Sigmoid colon (tissue), 7 donors: Measurements from ENCODE around the gene POLDIP2. TPM values are rescaled to one million over a fixed set of nuclear protein-coding genes. Genes with fewer than 3 reads are reported as not detected.

Source experiments
- DNase-seq: peaks from one replicate; pipeline ENCODE4 v3.0.0-alpha.2; 2019
- H3K27ac ChIP-seq, 4 donors: fragments of 200-600 bp; sonication (generic); one replicate each; pipeline ENCODE4 v1.5.1; 2016 to 2019; ENCODE audit warnings: mild to moderate bottlenecking in 1 of 4
- H3K27me3 ChIP-seq, 3 donors: fragments of 200-600 bp; sonication (generic); one replicate each; pipeline ENCODE4 v1.5.1; 2019; ENCODE audit warnings: mild to moderate bottlenecking in 1 of 3
- H3K36me3 ChIP-seq, 4 donors: fragments of 200-600 bp; sonication (generic); one replicate each; pipeline ENCODE4 v1.5.1; 2016 to 2019
- H3K4me1 ChIP-seq, 4 donors: fragments of 200-600 bp; sonication (generic); one replicate each; pipeline ENCODE4 v1.5.1; 2017 to 2019
- H3K4me3 ChIP-seq, 4 donors: fragments of 200-600 bp; sonication (generic); one replicate each; pipeline ENCODE4 v1.5.1; 2017 to 2019; ENCODE audit warnings: mild to moderate bottlenecking in 2 of 4, moderate library complexity in 1 of 4
- H3K9me3 ChIP-seq, 4 donors: fragments of 200-600 bp in 3 of 4; sonication (generic) in 3 of 4; one replicate each; pipeline versions ENCODE4 v1.5.1 to v1.6.1; 2013 to 2019
- EP300 ChIP-seq, 4 donors: sonication (generic); formaldehyde crosslinking; IDR thresholded peaks; one replicate each; pipeline ENCODE4 v1.6.1; 2017; ENCODE audit warnings: antibody characterized with exemption in 4 of 4
- POLR2A ChIP-seq, 2 donors: fragments of 450-650 bp; IDR thresholded peaks; one replicate each; pipeline ENCODE4 v1.6.1; 2016; ENCODE audit warnings: antibody characterized with exemption in 2 of 2, mild to moderate bottlenecking in 2 of 2, moderate library complexity in 2 of 2
- POLR2AphosphoS5 ChIP-seq, 4 donors: sonication (generic); formaldehyde crosslinking; IDR thresholded peaks; one replicate each; pipeline ENCODE4 v1.6.1; 2017; ENCODE audit warnings: antibody characterized with exemption in 4 of 4
- WGBS, 2 donors: extraction: QIAGEN DNeasy Blood & Tissue Kit; methylation state at CpG; one replicate each; pipeline ENCODE4 v1.1.7; 2013; 5-methylcytosine and 5-hydroxymethylcytosine counted together
- intact Hi-C: fragments of 100-400 bp; cut with DNase I; formaldehyde crosslinking; loops from one replicate; pipeline ENCODE4 v1.15.1; 2023
- polyA plus RNA-seq, 3 donors: library from polyadenylated mRNA; stranded (reverse); fragments of 200-250 nt; gene quantifications; one replicate each; pipeline ENCODE4 v1.2.3, GENCODE V29; 2013
- total RNA-seq, 4 donors: library from RNA; depleted of rRNA; stranded (reverse); fragments of >200 nt; gene quantifications; one replicate each; pipeline ENCODE4 v1.1.0, GENCODE V29; 2016
- TF ChIP-seq, protein P1 (sequence below), 4 experiments: fragments of 450-650 bp in 3 of 4; fragments of 200-600 bp in 1 of 4; IDR thresholded peaks; one replicate each; pipeline ENCODE4 v1.5.1; 2016 to 2019; ENCODE audit warnings: antibody characterized with exemption in 4 of 4, mild to moderate bottlenecking in 3 of 4, moderate library complexity in 2 of 4
- donor health status: healthy with polysubstance abuse.
- donor health status: Bipolar disorder and iron deficiency.
- donor health status: healthy.

POLDIP2 gene
- total and polyA plus RNA-seq, 7 donors = 55.8 to 80.5 (median 65.6) TPM

GRCh38 chr17:28379814-28380801 is 22.8 kb upstream of the POLDIP2 start:
- no peaks in the 10 kb centered on the region for H3K9me3 ChIP-seq
- no peak overlapping the region for H3K27ac ChIP-seq
- H3K27me3 ChIP-seq = no peaks in the 10 kb centered on the region
- DNase-seq = no peak
- peaks cover 0 to 8% (median 0%) of the 10 kb centered on the region in 4 donors for H3K4me1 ChIP-seq
- WGBS, 2 donors = 81 to 84% methylated on average over 10 of the region's 10 CpGs
- H3K4me3 ChIP-seq = no peak overlapping the region
- intact Hi-C loops = no loop called here
- TF ChIP-seq POLR2A (IDR thresholded peaks at IDR 0.05) = no peak
- no peak for TF ChIP-seq EP300 (IDR thresholded peaks at IDR 0.05)
- no peak for TF ChIP-seq POLR2AphosphoS5 (IDR thresholded peaks at IDR 0.05)
- TF ChIP-seq, protein P1, sequence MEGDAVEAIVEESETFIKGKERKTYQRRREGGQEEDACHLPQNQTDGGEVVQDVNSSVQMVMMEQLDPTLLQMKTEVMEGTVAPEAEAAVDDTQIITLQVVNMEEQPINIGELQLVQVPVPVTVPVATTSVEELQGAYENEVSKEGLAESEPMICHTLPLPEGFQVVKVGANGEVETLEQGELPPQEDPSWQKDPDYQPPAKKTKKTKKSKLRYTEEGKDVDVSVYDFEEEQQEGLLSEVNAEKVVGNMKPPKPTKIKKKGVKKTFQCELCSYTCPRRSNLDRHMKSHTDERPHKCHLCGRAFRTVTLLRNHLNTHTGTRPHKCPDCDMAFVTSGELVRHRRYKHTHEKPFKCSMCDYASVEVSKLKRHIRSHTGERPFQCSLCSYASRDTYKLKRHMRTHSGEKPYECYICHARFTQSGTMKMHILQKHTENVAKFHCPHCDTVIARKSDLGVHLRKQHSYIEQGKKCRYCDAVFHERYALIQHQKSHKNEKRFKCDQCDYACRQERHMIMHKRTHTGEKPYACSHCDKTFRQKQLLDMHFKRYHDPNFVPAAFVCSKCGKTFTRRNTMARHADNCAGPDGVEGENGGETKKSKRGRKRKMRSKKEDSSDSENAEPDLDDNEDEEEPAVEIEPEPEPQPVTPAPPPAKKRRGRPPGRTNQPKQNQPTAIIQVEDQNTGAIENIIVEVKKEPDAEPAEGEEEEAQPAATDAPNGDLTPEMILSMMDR (IDR thresholded peaks at IDR 0.05) = no peak
- peaks cover 0 to 8% (median 0%) of the 10 kb centered on the region in 4 donors for H3K36me3 ChIP-seq

- no peaks in the 10 kb centered on the region for H3K27me3 ChIP-seq
- no peaks in the 10 kb centered on the region for H3K9me3 ChIP-seq
- peak overlapping the region in 1 of 4 donors; percentile 76 for H3K27ac ChIP-seq
- TF ChIP-seq POLR2AphosphoS5 (IDR thresholded peaks at IDR 0.05) (no peak), EP300 (IDR thresholded peaks at IDR 0.05) (no peak), POLR2A (IDR thresholded peaks at IDR 0.05) (no peak)
- TF ChIP-seq, protein P1 (IDR thresholded peaks at IDR 0.05) = no peak
- WGBS, 2 donors = 88 to 94% methylated on average over 6 of the region's 6 CpGs
- H3K36me3 ChIP-seq = no peaks in the 10 kb centered on the region
- no peak for DNase-seq
- intact Hi-C loops = no loop called here
- peak overlapping the region in 2 of 4 donors; percentile 64 to 66 for H3K4me3 ChIP-seq
- peaks cover 0 to 31% (median 29%) of the 10 kb centered on the region in 4 donors for H3K4me1 ChIP-seq
Measured at GRCh38 chr17:28372945-28373274, 15.6 kb upstream of the POLDIP2 start.

GRCh38 chr17:28372203-28372944 is 15.0 kb upstream of the POLDIP2 start:
- H3K36me3 ChIP-seq = no peaks in the 10 kb centered on the region
- 10 to 14% methylated on average over 53 of the region's 53 CpGs for WGBS, 2 donors
- H3K4me1 ChIP-seq = peaks cover 0 to 31% (median 29%) of the 10 kb centered on the region in 4 donors
- H3K27ac ChIP-seq = peak overlapping the region; percentile 76 to 82 (median 79)
- H3K4me3 ChIP-seq = peak overlapping the region; percentile 43 to 66 (median 63)
- no peak for DNase-seq
- TF ChIP-seq, protein P1 (IDR thresholded peaks at IDR 0.05) = no peak
- no peak for TF ChIP-seq POLR2A (IDR thresholded peaks at IDR 0.05)
- TF ChIP-seq EP300 (IDR thresholded peaks at IDR 0.05) = no peak
- no peak for TF ChIP-seq POLR2AphosphoS5 (IDR thresholded peaks at IDR 0.05)
- intact Hi-C loops = no loop called here
- H3K27me3 ChIP-seq = no peaks in the 10 kb centered on the region
- H3K9me3 ChIP-seq = no peaks in the 10 kb centered on the region

DNA sequence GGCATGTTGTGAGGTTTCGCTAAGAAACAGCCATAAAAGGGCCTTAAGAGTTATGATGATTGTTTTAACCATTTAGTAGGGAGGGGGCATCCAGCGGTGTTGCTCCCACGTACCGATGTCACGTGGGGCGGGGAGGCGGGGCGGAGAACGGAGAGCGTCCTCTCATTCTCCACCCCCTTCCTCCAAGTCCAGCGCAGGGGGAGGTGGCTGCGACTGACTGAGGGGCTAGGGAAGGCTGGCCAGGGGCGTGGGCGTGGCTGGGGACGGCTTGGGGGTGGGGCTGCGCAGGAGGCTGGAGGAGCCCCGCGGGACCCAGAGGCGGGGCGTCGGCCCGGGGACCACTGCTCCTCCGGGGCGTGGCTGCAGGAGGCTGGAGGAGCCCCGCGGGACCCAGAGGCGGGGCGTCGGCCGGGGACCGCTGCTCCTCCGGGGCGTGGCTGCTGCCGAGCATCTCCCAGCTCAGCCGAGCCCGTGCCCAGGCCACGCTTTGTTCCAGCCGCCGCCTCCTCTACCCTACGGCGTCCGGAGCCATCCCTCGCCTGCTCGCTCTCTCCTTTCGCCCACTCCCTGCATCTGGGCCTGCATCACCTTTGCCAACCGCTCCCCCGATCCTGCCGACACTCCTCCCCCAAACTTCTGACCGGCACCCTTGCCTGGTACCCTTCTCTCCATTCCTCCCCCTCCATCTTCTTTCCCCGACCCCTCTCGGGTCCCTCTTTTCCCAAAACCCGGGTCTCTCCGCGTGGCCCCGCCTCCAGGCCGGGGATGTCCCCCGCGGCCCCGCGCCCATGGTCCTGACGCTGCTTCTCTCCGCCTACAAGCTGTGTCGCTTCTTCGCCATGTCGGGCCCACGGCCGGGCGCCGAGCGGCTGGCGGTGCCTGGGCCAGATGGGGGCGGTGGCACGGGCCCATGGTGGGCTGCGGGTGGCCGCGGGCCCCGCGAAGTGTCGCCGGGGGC is 14.2 kb upstream of the POLDIP2 start, which contains the start of gene SARM1:
TSS of gene SARM1 (plus strand) at position 450 of the 958 bp plus-strand sequence. CDS start at position 789, 339 bp downstream.
- peak; percentile 95 for DNase-seq
- no peaks in the 10 kb centered on the region for H3K9me3 ChIP-seq
- H3K4me1 ChIP-seq = peaks cover 0 to 31% (median 29%) of the 10 kb centered on the region in 4 donors
- intact Hi-C loops = no loop called here
- 1 to 2% methylated on average over 80 of the region's 80 CpGs for WGBS, 2 donors
- TF ChIP-seq POLR2AphosphoS5 (IDR thresholded peaks at IDR 0.05) (peak in 2 of 4 donors; percentile 14 to 26), POLR2A (IDR thresholded peaks at IDR 0.05) (no peak), EP300 (IDR thresholded peaks at IDR 0.05) (no peak)
- TF ChIP-seq, protein P1 (IDR thresholded peaks at IDR 0.05) = no peak
- H3K4me3 ChIP-seq = peak within 1 kb of the TSS; percentile 43 to 66 (median 63)
- no peaks in the 10 kb centered on the region for H3K27me3 ChIP-seq
- H3K36me3 ChIP-seq = no peaks in the 10 kb centered on the region
- peak within 1 kb of the TSS; percentile 76 to 82 (median 79) for H3K27ac ChIP-seq
